ENCODE results near the gene APOC3. TPM values are rescaled to one million over a fixed set of nuclear protein-coding genes. Genes with fewer than 3 reads are reported as not detected.

Gene APOC3
- total RNA-seq, 1 experiment from 2014 or later: not detected

DNA sequence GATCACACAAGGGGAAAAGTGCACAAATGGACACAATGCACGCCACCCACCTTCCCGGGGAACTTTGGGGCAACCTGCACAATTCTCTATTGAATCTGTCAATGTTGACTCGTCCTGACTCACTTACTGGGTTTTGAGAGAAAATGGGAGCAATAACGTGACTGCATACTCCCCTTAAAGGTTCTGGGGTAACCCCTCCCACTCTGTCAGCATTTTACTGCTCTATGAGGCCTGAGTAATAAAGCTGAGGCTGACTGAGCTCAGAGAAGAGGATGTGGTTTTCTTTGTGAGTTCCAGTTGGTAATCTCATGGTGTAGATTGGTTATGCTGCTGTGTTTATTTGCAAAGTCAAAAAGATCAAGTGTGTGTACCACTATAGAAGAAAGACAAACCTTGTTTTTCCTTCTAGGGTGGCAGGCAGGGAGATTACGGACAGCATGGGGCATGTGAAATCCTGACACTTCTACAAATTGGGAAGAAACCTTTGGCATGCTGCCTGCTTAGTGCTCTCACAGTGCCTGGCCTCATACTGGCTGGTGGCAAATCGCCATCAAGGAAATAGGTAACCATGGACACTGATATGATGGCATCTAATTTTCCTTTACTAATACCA, 23.9 kb downstream of the APOC3 start:
- no peaks in the 10 kb centered on the region for H3K9me2 ChIP-seq (replicated peaks; ENCODE audit: low read length)
- H3K4me3 ChIP-seq (ENCODE audit: low read length): peak overlapping the region; percentile 50
- no peaks in the 10 kb centered on the region for H3K79me2 ChIP-seq (ENCODE audit: low read length)
- intact Hi-C loops (cut with micrococcal nuclease): loop anchor here (1.0 to 10.0 kb wide), 5 partner anchors 18 to 381 kb away; partner anchors contain the start of genes APOA5, BUD13, PCSK7 and RNF214
- H3K9ac ChIP-seq (ENCODE audit: low read length): peak overlapping the region; percentile 87
- H3F3A ChIP-seq (ENCODE audit: low read length, unreplicated experiment): peaks cover 15% of the 10 kb centered on the region
- H3K27me3 ChIP-seq (ENCODE audit: low read length): no peaks in the 10 kb centered on the region
- H3K4me2 ChIP-seq (ENCODE audit: low read length): peak overlapping the region; percentile 82
- POLR2A ChIA-PET (ENCODE audit: unreplicated experiment): interaction anchor here (0.5 to 1.0 kb wide), 4 partner anchors 18 to 342 kb away, joined by 3 to 10 read pairs (median 7); no protein-coding TSS in a partner anchor
- no peak overlapping the region for H2AFZ ChIP-seq (ENCODE audit: low read length)
- H3K4me1 ChIP-seq (ENCODE audit: insufficient read depth, low read length): peaks cover 34% of the 10 kb centered on the region
- TF ChIP-seq, protein P1, sequence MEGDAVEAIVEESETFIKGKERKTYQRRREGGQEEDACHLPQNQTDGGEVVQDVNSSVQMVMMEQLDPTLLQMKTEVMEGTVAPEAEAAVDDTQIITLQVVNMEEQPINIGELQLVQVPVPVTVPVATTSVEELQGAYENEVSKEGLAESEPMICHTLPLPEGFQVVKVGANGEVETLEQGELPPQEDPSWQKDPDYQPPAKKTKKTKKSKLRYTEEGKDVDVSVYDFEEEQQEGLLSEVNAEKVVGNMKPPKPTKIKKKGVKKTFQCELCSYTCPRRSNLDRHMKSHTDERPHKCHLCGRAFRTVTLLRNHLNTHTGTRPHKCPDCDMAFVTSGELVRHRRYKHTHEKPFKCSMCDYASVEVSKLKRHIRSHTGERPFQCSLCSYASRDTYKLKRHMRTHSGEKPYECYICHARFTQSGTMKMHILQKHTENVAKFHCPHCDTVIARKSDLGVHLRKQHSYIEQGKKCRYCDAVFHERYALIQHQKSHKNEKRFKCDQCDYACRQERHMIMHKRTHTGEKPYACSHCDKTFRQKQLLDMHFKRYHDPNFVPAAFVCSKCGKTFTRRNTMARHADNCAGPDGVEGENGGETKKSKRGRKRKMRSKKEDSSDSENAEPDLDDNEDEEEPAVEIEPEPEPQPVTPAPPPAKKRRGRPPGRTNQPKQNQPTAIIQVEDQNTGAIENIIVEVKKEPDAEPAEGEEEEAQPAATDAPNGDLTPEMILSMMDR (conservative IDR thresholded peaks at IDR 0.05; ENCODE audit: low read depth, low read length): no peak
- no TSS peak for BruUV-seq (replicated peaks)
- no peaks in the 10 kb centered on the region for H4K20me1 ChIP-seq (ENCODE audit: low read length)
- H3K9me3 ChIP-seq (ENCODE audit: low read length): no peaks in the 10 kb centered on the region
- ATAC-seq (peak; percentile 84), DNase-seq (peak; percentile 99)
- CTCF ChIA-PET: interaction anchor here (0.6 to 2.8 kb wide), 3 partner anchors 18 to 252 kb away, joined by 3 to 16 read pairs (median 5); no protein-coding TSS in a partner anchor
- H3K36me3 ChIP-seq (ENCODE audit: low read depth, low read length): peaks cover 13% of the 10 kb centered on the region; the same call in 1 of the 2 replicates
- peak overlapping the region; percentile 97 for H3K27ac ChIP-seq (ENCODE audit: low read length)

DNA sequence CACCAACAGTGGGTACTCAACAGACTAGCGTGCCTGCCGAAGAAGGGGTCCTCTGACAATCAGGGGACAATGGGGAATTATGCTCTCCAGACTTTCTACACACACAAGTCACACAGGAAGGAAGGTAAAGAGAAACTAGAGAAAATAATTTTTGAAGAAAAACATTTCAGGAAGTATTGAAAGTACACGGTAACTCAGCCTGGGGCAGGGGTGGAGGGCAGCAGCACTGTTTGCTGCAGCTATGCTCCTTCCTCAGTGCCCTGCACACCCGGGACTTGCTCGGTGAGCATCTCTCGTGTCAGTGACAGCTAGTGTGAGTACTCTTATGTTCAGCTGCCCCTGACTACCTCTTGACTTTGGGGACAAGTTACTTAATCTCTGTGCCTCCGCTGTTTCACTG, 25.7 kb downstream of the APOC3 start:
- Histone ChIP-seq H3K9ac (ENCODE audit: low read length) (no peak overlapping the region), H3K4me2 (ENCODE audit: low read length) (no peak overlapping the region), H3K9me2 (replicated peaks; ENCODE audit: low read length) (no peaks in the 10 kb centered on the region), H3K79me2 (ENCODE audit: low read length) (no peaks in the 10 kb centered on the region), H3K27ac (ENCODE audit: low read length) (no peak overlapping the region), H4K20me1 (ENCODE audit: low read length) (no peaks in the 10 kb centered on the region), H3F3A (ENCODE audit: low read length, unreplicated experiment) (peaks cover 15% of the 10 kb centered on the region), H3K4me1 (ENCODE audit: insufficient read depth, low read length) (peaks cover 34% of the 10 kb centered on the region), H3K36me3 (ENCODE audit: low read depth, low read length) (peaks cover 16% of the 10 kb centered on the region; the same call in 1 of the 2 replicates), H3K27me3 (ENCODE audit: low read length) (no peaks in the 10 kb centered on the region), H2AFZ (ENCODE audit: low read length) (no peak overlapping the region), H3K4me3 (ENCODE audit: low read length) (no peak overlapping the region), H3K9me3 (ENCODE audit: low read length) (no peaks in the 10 kb centered on the region)
- no peak for ATAC-seq
- TF ChIP-seq EZH2 (IDR thresholded peaks at IDR 0.05; ENCODE audit: low read length, unreplicated experiment): no peak
- TF ChIP-seq EZH2phosphoT487 (IDR thresholded peaks at IDR 0.05; ENCODE audit: borderline replicate concordance, low read length): no peak
- TF ChIP-seq, protein P1 (conservative IDR thresholded peaks at IDR 0.05; ENCODE audit: low read depth, low read length): no peak
- DNase-seq: no peak
- BruUV-seq (replicated peaks): no TSS peak
- ChIA-PET CTCF (no interaction called here), POLR2A (ENCODE audit: unreplicated experiment) (interaction anchor here (0.7 kb wide), 1 partner anchor 123 kb away, joined by 6 read pairs; no protein-coding TSS in a partner anchor)
- intact Hi-C loops (cut with micrococcal nuclease): loop anchor here (10.0 kb wide), 1 partner anchor 379 kb away; the partner anchor contains the start of genes PCSK7 and RNF214

DNA sequence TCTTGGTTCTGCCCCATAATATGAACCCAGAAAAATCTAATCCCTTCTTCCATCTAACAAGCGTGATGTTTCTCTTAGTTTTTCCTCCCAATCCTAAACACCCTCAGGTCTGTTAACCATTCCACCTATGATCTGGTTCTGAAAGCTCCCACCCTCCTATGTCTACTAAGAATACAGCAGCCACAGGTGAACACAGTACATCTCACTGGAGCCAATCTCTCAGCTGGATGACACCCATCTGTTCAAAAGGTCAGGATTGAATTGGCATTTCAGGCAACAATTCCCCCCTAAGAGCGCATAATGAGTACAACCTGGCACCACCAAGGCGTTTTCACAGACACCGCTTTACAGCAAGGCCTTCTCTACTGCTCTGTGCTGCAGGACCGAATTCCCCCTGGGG, 26.7 kb downstream of the APOC3 start:
- no peak overlapping the region for H3K9ac ChIP-seq (ENCODE audit: low read length)
- H3K4me2 ChIP-seq (ENCODE audit: low read length): no peak overlapping the region
- DNase-seq (no peak), ATAC-seq (no peak)
- TF ChIP-seq EZH2 (IDR thresholded peaks at IDR 0.05; ENCODE audit: low read length, unreplicated experiment): no peak
- TF ChIP-seq, protein P1 (conservative IDR thresholded peaks at IDR 0.05; ENCODE audit: low read depth, low read length): no peak
- TF ChIP-seq EZH2phosphoT487 (IDR thresholded peaks at IDR 0.05; ENCODE audit: borderline replicate concordance, low read length): no peak
- BruUV-seq (replicated peaks): no TSS peak
- intact Hi-C loops (cut with micrococcal nuclease): loop anchor here (10.0 kb wide), 1 partner anchor 378 kb away; the partner anchor contains the start of genes PCSK7 and RNF214
- ChIA-PET CTCF (no interaction called here), POLR2A (ENCODE audit: unreplicated experiment) (no interaction called here)
- no peaks in the 10 kb centered on the region for H3K9me3 ChIP-seq (ENCODE audit: low read length)
- H3K9me2 ChIP-seq (replicated peaks; ENCODE audit: low read length): no peaks in the 10 kb centered on the region
- H3K4me1 ChIP-seq (ENCODE audit: insufficient read depth, low read length): peaks cover 37% of the 10 kb centered on the region
- peaks cover 22% of the 10 kb centered on the region for H3K36me3 ChIP-seq (ENCODE audit: low read depth, low read length)
- no peak overlapping the region for H3K27ac ChIP-seq (ENCODE audit: low read length)
- no peak overlapping the region for H2AFZ ChIP-seq (ENCODE audit: low read length)
- no peaks in the 10 kb centered on the region for H3K27me3 ChIP-seq (ENCODE audit: low read length)
- H3K4me3 ChIP-seq (ENCODE audit: low read length): no peak overlapping the region
- no peaks in the 10 kb centered on the region for H4K20me1 ChIP-seq (ENCODE audit: low read length)
- peaks cover 15% of the 10 kb centered on the region for H3F3A ChIP-seq (ENCODE audit: low read length, unreplicated experiment)
- H3K79me2 ChIP-seq (ENCODE audit: low read length): no peaks in the 10 kb centered on the region
